ENCODE results near the gene GINS2. TPM values are rescaled to one million over a fixed set of nuclear protein-coding genes. Genes with fewer than 3 reads are reported as not detected.
A peak's percentile ranks its signal among the peaks of the same experiment; 100 is the strongest.

GINS2 gene
- total RNA-seq (2014; rRNA removed; shearing (Covaris generic)): 47.8 and 48.9 TPM in 2 replicates

GRCh38 chr16:85688586-85689284, at the start of gene GINS2:
GINS2 (minus strand) TSS chr16:85688954; CDS start chr16:85688898, 56 bp downstream.
- peak; percentile 90 for DNase-seq (ENCODE audit: low spot score)
- in situ Hi-C loops (cut with HindIII; ENCODE audit: low sequenced_read_pairs): no loop called here

GRCh38 chr16:85736921-85737320, 48.2 kb upstream of the GINS2 start:
- in situ Hi-C loops (cut with HindIII; ENCODE audit: low sequenced_read_pairs): no loop called here
- no peak for DNase-seq (ENCODE audit: low spot score)

- in situ Hi-C loops (cut with HindIII; ENCODE audit: low sequenced_read_pairs): no loop called here
Observed at GRCh38 chr16:85735946-85736345, 47.2 kb upstream of the GINS2 start.

GRCh38 chr16:85735225-85735635, 46.5 kb upstream of the GINS2 start:
- DNase-seq (ENCODE audit: low spot score): no peak
- in situ Hi-C loops (cut with HindIII; ENCODE audit: low sequenced_read_pairs): no loop called here

More at GRCh38 chr16:85735946-85736345, 47.2 kb upstream of the GINS2 start:
- no peak for DNase-seq (ENCODE audit: low spot score)

- in situ Hi-C loops (cut with HindIII; ENCODE audit: low sequenced_read_pairs): no loop called here
Observed at GRCh38 chr16:85734311-85735017, 45.7 kb upstream of the GINS2 start.

GRCh38 chr16:85733839-85734170, 45.1 kb upstream of the GINS2 start:
- in situ Hi-C loops (cut with HindIII; ENCODE audit: low sequenced_read_pairs): no loop called here
- no peak for DNase-seq (ENCODE audit: low spot score)

More at GRCh38 chr16:85734311-85735017, 45.7 kb upstream of the GINS2 start:
- DNase-seq (ENCODE audit: low spot score): no peak

- in situ Hi-C loops (cut with HindIII; ENCODE audit: low sequenced_read_pairs): no loop called here
Observed at GRCh38 chr16:85733155-85733838, 44.5 kb upstream of the GINS2 start.

GRCh38 chr16:85731179-85731578, 42.4 kb upstream of the GINS2 start:
- in situ Hi-C loops (cut with HindIII; ENCODE audit: low sequenced_read_pairs): no loop called here
- DNase-seq (ENCODE audit: low spot score): no peak

More at GRCh38 chr16:85733155-85733838, 44.5 kb upstream of the GINS2 start:
- no peak for DNase-seq (ENCODE audit: low spot score)

GRCh38 chr16:85730186-85730465, 41.4 kb upstream of the GINS2 start:
- DNase-seq (ENCODE audit: low spot score): no peak
- in situ Hi-C loops (cut with HindIII; ENCODE audit: low sequenced_read_pairs): no loop called here

- in situ Hi-C loops (cut with HindIII; ENCODE audit: low sequenced_read_pairs): no loop called here
- no peak for DNase-seq (ENCODE audit: low spot score)
Observed at GRCh38 chr16:85729452-85730185, 40.9 kb upstream of the GINS2 start.

GRCh38 chr16:85728879-85729278, 40.1 kb upstream of the GINS2 start:
- DNase-seq (ENCODE audit: low spot score): no peak
- in situ Hi-C loops (cut with HindIII; ENCODE audit: low sequenced_read_pairs): no loop called here

- in situ Hi-C loops (cut with HindIII; ENCODE audit: low sequenced_read_pairs): no loop called here
- DNase-seq (ENCODE audit: low spot score): no peak
Observed at GRCh38 chr16:85724936-85725335, 36.2 kb upstream of the GINS2 start.

- DNase-seq (ENCODE audit: low spot score): peak; percentile 33
- in situ Hi-C loops (cut with HindIII; ENCODE audit: low sequenced_read_pairs): no loop called here
Observed at GRCh38 chr16:85724126-85724879, 35.5 kb upstream of the GINS2 start.

- in situ Hi-C loops (cut with HindIII; ENCODE audit: low sequenced_read_pairs): no loop called here
- no peak for DNase-seq (ENCODE audit: low spot score)
Observed at GRCh38 chr16:85722128-85722893, 33.6 kb upstream of the GINS2 start.

- in situ Hi-C loops (cut with HindIII; ENCODE audit: low sequenced_read_pairs): no loop called here
Observed at GRCh38 chr16:85720302-85720637, 31.5 kb upstream of the GINS2 start.

GRCh38 chr16:85719605-85720301, 31.0 kb upstream of the GINS2 start:
- in situ Hi-C loops (cut with HindIII; ENCODE audit: low sequenced_read_pairs): no loop called here
- DNase-seq (ENCODE audit: low spot score): no peak

More at GRCh38 chr16:85720302-85720637, 31.5 kb upstream of the GINS2 start:
- no peak for DNase-seq (ENCODE audit: low spot score)

GRCh38 chr16:85718682-85719081, 29.9 kb upstream of the GINS2 start:
- in situ Hi-C loops (cut with HindIII; ENCODE audit: low sequenced_read_pairs): no loop called here
- DNase-seq (ENCODE audit: low spot score): no peak

GRCh38 chr16:85718153-85718477, 29.4 kb upstream of the GINS2 start:
- no peak for DNase-seq (ENCODE audit: low spot score)
- in situ Hi-C loops (cut with HindIII; ENCODE audit: low sequenced_read_pairs): no loop called here
